Middle frontal gyrus (tissue), 1 donor: ENCODE results near the gene PKN3.

ENCODE experiments used
- DNase-seq: peaks from one replicate; pipeline ENCODE4 v3.0.0-alpha.2; 2015; ENCODE audit warnings: low spot score; ENCODE audit errors: extremely low spot score

The PKN3 gene

DNA sequence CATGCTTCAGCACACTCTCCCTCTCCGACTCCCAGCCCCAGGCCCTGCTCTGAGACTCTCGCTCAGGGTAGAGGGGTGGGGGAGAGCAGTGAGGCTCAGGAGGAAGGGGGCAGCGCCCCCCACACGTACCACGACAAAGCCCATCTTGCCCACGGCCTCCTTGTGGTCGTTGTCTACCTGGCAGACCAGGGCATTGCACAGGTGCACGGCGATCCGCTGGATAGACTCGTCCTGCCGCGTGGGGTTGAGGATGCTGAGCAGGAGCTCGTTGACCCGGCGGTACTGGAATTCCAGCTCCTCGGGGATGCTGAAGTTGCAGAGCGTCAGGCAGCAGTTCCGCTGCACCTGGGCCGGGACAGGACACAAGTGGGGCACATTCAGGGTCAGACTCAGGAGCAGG, 40.1 kb downstream of the PKN3 start:
- no peak for DNase-seq

DNA sequence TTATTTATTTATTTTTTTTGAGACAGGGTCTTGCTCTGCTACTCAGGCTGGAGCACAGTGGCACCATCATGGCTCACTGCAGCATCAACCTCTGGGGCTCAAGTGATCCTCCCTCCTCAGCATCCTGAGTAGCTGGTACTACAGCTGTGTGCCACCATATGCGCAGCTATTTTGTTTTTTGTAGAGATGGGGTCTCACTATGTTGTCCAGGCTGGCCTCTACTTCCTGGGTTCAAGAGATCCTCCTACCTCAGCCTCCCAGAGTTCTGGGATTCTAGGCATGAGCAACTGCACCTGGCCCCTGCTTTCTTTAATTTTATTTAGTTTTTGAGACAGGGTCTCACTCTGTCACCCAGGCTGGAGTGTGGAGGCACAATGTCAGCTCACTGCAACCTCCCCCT, 41.1 kb downstream of the PKN3 start:
- DNase-seq = no peak

DNA sequence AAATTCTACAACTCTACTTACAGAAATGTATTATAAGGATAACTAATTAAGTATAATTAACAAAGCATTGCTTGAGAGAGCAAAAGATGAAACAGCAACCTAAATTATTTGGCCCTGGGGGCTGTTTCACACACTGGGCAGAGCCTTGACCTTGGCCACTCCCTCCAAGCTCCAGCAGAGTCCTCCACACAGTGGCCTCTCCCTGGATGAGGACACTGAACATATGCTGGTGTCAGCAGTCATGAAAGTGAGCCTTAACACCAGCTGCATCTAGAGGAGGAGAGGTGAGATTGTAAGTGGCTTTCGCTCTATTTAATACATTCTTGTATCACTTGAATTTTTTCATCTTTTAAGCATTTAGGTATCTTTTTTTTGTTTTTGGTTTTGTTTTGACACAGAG, 44.9 kb downstream of the PKN3 start:
- no peak for DNase-seq

DNA sequence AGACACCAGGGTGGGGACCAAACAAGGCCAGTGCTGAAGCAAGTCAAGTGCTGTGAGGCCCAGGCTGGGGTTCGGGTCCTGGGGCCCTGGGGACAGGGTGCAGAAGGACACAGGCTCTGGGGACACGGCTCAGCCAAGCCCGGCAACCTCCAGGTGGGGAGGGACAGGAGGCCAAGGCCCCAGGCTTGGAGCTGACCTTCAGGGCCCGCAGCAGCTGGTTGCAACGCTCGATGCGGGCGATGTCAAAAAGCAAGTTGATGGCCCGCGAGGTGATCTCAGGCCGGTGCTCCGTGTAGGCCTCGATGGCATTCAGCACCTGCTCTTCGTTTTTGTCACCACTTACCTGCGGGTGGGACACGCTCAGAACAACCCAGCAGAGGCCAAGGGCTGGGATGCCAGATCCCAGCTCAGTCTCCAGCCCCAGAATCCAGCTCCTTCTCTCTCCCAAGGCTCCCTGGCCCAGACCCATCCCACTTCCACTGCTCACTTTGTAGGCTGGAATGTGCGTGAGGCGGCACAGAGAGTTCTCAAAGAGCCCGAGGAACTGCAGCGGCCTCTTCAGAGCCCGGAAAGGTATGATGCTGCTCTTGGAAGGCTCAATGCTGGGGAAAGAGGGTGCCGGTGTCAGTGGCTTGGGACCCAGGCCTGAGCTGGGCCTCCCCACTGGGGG, 48.8 kb downstream of the PKN3 start:
- DNase-seq = no peak

DNA sequence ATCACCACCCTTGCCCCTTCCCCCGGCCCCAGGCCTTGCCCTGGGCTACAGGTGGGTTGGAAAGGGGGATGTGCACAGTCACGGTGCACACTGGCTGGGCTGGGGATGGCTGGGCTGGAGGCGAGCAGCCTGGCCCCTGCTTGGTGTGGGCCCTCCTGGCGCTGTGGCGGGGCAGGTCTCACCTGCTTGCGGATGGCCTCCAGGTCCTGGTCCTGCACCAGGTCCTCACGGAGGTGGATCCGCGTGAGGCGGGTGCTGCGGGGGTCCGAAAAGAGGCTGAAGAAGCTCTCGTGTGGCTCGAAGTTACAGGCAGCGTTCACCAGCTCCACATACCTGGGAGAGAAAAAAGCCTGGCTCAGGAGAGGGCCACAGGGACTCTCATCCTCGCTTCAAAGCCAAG, 51.3 kb downstream of the PKN3 start:
- no peak for DNase-seq

DNA sequence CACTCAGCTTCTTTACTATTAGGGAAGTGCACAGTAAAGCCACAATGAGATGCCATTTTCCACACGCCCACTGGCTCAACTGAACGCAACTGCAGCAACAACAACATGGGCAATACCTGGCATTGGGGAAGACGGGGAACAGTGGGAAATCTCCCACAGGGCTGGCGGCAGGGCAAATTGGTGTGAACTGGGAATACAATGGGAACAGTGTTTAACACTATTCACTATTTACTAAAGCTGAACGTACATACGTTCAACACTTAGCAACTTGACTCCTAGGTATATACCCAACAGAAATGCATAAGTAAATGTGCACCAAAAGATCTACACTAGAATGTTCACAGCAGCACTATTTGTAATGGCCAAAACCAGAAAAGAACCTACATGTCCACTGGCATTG, 55.3 kb downstream of the PKN3 start:
- no peak for DNase-seq

DNA sequence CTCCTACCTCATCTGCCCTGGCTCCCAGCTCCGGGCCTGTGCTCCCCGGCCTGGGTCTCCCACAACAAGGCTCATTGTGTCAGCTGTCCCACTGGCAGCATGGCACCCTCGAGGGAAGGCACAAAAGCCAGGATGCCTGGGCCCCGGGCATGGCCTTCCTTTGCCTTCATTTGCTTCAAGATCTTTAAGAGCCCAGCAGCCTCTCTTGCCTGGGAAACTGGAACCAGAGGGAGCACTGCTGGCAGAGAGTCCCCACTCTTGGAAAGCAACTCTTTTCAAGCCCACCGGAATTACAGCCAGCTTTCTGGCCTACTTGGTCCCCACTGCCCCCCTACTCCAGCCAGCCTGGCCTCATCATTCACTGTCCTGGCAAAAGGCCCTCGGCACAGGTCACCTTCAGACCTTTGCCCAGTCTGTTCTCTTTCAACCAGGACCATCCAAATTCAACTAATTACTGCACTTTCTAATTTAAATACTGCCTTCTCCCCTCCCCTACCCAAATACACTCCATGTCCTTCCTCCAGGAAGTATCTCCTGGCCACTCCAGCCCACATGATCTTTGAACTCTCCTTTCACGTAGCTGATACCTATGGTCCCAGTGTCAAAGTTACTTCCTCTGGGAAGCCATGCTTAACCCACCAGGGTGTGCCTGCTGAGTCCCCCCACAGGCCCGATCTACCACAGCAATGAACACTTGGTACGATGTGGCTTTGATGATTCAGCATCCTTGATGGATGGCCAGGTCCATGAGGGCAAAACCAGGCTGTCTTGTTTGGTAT, 60.6 kb downstream of the PKN3 start:
- DNase-seq = no peak

DNA sequence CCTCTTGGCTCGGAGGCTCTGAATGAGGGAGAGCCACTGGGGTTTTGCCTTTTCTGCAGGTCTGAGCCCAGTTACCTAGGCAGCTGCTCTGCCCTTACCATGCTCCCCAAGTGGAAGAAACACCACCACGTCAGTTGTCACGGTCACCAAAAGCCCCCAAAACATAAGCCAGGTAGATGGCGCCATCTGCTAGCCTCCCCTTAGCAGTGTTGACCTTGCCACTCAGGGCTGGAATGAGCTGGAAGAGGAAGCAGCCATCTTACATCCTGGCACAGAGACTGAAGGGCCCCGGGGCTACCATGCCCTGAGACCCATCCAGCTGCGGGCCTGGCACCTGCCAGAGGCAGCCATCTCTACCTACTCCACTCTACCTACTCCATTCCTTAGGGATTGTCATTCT, 62.1 kb downstream of the PKN3 start:
- DNase-seq = no peak

DNA sequence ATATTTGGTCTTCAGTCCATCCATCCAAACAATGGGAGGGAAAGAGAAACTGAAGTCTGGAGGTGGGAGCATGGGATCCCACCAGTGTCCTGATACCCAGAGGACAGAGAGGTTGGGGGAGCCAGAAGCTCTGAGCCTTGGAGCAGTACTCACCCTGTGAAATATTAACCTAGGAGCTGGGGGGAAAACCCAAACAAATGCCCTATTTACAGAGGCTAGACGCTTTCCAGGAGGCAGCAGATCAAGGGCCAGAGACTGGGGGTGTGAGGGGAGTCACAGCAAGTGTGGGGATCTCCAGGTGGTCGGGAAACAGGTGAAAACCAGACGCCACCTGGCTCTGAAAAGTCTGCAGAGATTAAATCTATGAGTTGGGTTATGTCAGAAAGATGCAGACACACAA, 63.2 kb downstream of the PKN3 start:
- no peak for DNase-seq

DNA sequence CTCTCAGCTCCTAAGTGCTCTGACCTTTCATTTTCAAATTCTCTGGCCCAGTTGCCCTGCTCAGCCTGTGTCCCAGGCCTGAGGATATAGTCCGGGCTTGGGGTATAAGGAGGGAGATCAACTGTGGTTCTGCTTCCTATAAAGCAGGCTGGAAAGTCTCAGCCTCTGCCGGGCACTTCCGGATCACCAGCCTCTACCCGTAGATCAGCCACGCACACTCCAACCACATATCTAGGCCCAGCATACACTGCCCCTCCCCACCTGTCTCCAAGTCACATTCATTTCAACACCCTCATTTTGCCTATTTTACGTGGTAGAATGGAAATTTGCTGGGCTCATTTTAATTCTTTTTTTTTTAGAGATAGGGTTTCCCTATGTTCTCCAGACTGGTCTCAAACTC, 66.3 kb downstream of the PKN3 start:
- no peak for DNase-seq
